GM21529 (cell line): Measurements from ENCODE around the gene CYTH4.

ENCODE experiments used
- ATAC-seq: cut with Tn5 transposase; IDR thresholded peaks from one replicate; pipeline ENCODE4 v1.9.1; 2021; ENCODE audit not compliant: unreplicated experiment

Gene CYTH4

GRCh38 chr22:37267661-37268413 is 14.5 kb upstream of the CYTH4 start:
- no peak for ATAC-seq

- no peak for ATAC-seq
Measured at GRCh38 chr22:37269936-37270678, 12.2 kb upstream of the CYTH4 start.

DNA sequence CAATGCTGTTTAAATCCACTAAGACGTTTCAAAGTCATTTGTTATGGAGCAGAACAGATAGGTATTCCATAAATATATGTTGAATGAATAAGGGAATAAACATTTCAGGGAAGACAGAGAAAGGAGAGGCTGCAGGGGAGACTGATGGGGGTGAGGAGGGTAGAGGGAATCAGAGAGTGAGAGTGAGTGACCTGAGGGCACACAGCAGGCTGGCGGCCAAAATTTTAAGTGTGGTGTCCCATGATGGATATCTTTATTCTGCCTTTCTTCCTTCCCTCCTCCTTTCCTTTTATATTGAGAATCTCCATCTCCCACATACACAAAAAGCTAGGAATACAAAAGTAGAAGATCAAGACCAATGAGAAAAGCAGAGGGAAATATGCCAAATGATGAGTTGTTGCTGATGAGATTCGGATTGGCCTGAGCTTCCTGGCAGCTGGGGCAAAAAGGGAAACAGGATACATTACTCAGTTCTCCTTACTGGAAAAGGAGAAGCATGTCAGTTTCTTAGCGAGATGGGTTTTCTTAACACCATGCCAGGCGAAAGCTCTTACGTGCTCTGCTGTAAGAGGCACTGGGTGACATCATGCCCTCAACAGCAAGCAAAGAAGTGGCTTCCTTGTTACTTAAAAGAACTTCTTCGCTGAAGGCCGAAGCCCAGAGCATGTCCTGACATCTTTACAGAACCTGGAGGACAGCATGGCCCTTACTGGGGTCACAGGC is 11.2 kb upstream of the CYTH4 start:
- no peak for ATAC-seq

- ATAC-seq = no peak
Measured at GRCh38 chr22:37273126-37273845, 9.0 kb upstream of the CYTH4 start.

GRCh38 chr22:37273846-37274225 is 8.5 kb upstream of the CYTH4 start:
- ATAC-seq = no peak

DNA sequence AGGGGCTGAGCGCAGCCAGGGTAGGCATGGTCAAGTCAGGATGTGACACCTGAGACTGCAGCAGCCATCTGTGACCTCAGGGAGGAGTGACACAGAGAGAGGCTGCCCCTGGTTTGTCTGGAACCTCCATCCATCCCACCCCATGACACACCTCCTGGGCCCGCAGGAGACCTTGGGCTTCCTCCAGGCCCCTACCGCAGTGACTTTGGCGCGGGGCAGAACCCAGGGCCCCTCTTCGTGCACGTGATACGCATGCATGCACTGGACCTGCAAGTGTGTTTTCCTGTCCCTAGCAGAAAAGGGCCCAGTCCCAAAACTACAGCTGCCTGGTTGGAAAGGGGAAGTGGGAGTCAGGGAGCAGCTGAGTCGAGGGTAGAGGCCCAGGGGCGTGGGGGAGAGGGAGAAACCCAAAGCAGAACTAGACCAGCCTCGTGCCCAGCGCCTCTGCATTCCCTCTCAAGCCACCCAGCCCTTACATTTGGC is 7.9 kb upstream of the CYTH4 start:
- ATAC-seq = no peak

DNA sequence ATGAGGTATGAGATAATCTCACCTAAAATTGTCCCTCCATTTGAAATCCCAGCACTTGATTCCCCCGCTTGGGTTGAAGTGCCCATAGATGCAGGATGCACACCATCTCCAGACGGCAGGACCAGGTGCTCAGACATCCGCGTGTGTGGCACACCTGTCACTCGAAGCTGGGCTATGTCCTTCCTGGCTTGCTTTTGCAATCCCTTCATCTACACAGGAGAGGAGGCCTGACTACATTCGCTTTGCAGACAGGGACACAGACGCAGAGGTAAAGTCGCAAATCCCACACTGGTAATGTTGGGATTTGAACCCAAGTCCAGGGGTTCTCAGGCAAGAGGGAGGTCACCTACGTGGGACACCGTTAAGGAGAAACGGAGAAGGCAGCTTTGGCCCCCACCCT is 7.2 kb upstream of the CYTH4 start:
- ATAC-seq = no peak

- ATAC-seq = no peak
Measured at GRCh38 chr22:37275622-37276021, 6.7 kb upstream of the CYTH4 start.

DNA sequence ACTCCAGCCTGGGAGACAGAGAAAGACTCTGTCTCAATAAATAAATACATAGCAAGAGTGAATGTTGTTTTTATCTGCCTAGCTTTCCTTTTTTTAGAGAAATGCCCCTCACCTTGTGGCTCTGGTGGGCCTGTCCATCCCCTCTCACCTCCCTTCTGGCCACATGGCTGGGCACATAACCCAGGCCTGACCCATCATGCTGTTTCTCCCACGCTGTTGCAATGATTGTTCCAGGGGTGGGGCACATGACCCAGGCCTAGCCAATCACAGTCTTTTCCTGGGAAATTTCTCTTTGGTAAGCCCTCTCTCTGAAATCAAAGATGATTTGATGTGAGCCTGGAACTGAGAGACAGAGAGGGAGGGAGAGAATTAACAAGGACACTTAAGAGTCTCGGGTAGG is 5.5 kb upstream of the CYTH4 start:
- ATAC-seq = no peak

- no peak for ATAC-seq
Measured at GRCh38 chr22:37277384-37277783, 4.9 kb upstream of the CYTH4 start.

GRCh38 chr22:37278261-37278660 is 4.0 kb upstream of the CYTH4 start:
- no peak for ATAC-seq

DNA sequence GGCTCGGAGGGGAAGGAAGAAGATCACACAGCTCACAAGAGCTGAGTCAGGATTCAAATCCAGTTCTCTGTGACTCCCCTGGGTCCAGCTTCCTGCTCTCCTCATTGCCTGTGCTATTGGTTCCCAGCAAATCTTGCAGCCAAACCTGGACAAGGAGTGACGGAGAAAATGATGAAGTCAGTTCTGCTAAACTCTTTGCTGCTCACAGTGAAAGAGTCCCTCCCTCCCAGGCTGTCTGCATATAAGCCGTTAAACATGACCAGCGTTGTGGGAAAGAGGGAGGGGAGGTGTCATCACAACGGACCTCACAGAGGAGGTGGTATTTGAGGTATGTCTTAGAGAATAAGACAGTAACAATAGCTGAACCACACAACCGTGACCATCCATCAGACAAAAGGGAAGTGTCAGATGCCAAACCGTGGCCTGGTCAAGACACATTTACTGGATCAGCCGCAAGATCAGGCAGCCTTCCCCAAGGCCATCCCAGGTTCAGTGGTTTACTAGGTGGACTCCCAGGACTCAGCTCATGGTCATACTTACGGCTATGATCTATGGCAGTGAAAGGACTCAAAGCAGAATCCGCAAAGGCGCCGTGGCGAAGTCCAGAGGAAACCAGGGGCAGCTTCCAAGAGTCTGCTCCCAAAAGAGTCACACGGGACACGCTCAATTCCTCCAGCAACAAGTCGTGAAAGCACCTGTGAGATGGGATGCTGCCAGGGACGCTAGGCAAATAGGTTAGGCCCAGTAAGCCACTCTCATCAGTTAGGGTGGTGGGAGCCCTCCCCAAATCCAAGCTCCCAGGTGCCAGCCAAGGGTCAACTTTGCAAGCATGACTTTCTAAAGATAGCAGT is 2.8 kb upstream of the CYTH4 start:
- ATAC-seq = no peak

- ATAC-seq = no peak
Measured at GRCh38 chr22:37280718-37281117, 1.6 kb upstream of the CYTH4 start.

- ATAC-seq = no peak
Measured at GRCh38 chr22:37281195-37281594, 1.1 kb upstream of the CYTH4 start.

DNA sequence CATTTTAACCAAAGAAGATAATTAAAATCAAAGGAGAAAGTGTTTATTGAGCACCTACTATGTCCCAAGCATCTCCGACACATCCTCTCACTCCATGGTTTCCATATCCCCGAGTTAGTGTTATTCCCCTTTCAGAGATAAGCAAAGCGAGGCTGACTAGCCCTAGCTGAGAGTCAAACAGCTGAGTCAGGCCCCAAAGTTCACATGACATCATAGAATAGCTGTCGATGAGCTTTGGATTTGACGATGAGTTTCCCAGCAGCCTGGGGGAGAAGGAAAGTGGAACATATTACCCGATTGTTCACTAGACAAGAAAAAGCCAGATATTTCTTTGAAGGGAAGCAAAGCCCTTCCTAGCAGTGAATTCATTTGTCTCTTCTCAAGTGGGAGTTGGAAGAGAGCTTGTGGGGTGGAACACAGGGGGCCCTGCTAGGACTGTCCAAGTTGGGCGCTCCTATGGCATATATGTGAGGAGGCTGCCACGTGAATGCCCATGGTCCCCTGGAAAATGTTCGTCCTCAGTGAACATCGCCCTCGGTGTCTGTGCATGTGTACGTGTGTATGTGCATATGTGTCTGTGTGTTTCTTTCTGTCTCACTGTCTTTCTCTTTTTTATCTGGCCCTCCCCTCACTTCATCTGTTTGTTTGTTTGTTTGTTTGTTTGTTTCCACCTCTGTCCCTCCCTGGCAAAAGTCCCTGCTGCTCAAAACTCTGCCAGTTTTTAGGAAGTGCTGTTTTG is 493 bp upstream of the CYTH4 start:
- ATAC-seq = no peak

- ATAC-seq = no peak
Measured at GRCh38 chr22:37283393-37283937, 1.2 kb downstream of the CYTH4 start.

DNA sequence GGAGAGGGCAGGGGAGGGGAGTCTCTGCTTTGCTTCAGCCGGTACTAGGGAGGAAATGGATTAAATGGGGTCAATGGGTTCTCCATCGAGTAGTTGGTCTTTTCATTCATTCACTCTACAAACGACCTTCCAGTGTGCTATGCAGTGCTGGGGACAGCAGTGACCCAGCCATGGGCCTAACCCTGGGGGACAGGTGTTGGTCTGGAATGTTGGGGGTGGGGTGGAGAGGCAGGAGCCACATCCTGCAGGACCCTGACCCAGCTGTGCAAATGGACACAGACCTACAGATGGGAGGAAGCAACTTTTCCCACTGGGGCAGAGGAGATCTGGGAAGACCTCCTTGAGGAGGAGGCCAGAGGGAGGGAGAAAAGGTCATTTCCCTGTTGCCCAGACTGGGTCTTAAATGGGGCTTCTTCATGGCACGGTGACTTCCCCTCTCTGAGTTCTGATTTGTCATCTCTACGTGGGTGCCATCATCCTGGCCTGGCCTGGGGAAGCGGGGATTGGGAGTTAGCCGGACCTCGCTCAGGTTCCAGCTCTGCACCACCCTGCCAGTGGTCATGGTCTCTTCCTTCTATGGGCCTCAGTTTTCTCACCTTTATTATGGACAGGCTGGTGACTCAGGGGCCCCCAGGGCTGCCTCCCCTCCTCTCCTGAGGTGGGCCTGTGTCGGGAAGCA is 2.0 kb downstream of the CYTH4 start:
- ATAC-seq = no peak

DNA sequence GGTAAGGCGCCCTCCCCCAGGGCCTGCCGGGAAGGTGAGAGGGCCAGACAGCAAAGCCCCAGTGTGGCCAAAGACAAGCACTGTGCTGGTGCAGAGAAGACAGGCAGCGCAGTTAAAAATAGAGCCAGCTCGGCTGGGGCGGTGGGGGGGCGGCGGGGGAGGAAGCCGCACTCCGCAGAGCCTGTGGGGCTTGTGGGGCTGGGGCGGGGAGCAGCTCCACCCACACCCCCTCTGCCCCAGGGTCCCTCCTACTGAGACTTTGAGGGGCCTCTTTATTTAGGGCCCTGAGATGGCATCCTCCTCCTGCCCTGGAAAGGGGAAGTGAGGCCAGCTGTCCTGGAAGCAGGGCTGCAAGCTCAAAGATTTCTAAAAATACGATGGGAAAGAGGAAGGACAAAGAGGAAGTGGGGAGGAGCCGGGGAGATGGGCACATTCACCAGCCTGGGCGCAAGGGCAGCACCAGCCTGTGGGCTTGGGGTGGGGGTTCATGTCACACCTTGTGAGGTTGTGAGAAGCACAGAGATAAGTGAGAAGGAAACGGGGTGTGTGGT is 2.6 kb downstream of the CYTH4 start:
- no peak for ATAC-seq
